OCI-LY1 (cell line): Measurements from ENCODE around the gene SMIM30.

ENCODE experiments used
- EZH2 ChIP-seq: fragments of 200-600 bp; sonication (generic), shearing (Covaris generic); IDR thresholded peaks from 2 replicates; pipeline ENCODE4 v1.8.0; 2017; ENCODE audit warnings: borderline replicate concordance, mixed run types, mild to moderate bottlenecking, antibody characterized with exemption, low read length, moderate library complexity, mixed read lengths
- TF ChIP-seq, protein P1 (sequence below): fragments of 200-600 bp; sonication (generic), shearing (Covaris generic); IDR thresholded peaks from 2 replicates; pipeline ENCODE4 v1.5.1; 2017; ENCODE audit warnings: mild to moderate bottlenecking, antibody characterized with exemption, low read length, moderate library complexity, mixed read lengths

GRCh38 chr7:113092762-113093161, 25.6 kb downstream of the SMIM30 start:
- no peak for TF ChIP-seq EZH2
- TF ChIP-seq, protein P1, sequence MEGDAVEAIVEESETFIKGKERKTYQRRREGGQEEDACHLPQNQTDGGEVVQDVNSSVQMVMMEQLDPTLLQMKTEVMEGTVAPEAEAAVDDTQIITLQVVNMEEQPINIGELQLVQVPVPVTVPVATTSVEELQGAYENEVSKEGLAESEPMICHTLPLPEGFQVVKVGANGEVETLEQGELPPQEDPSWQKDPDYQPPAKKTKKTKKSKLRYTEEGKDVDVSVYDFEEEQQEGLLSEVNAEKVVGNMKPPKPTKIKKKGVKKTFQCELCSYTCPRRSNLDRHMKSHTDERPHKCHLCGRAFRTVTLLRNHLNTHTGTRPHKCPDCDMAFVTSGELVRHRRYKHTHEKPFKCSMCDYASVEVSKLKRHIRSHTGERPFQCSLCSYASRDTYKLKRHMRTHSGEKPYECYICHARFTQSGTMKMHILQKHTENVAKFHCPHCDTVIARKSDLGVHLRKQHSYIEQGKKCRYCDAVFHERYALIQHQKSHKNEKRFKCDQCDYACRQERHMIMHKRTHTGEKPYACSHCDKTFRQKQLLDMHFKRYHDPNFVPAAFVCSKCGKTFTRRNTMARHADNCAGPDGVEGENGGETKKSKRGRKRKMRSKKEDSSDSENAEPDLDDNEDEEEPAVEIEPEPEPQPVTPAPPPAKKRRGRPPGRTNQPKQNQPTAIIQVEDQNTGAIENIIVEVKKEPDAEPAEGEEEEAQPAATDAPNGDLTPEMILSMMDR, result no peak
